HG03378 (cell line): Measurements from ENCODE around the gene GOLGA6L25.
"Not testable (repeated sequence)": the region's sequence is repeated elsewhere in the genome, so short reads cannot be mapped to it uniquely, and the experiment has no call there.

Experiments
- ATAC-seq: cut with Tn5 transposase; IDR thresholded peaks from one replicate; pipeline ENCODE4 v1.9.1; 2021; ENCODE audit warnings: mild to moderate bottlenecking, moderate library complexity; ENCODE audit not compliant: unreplicated experiment

The GOLGA6L25 gene

DNA sequence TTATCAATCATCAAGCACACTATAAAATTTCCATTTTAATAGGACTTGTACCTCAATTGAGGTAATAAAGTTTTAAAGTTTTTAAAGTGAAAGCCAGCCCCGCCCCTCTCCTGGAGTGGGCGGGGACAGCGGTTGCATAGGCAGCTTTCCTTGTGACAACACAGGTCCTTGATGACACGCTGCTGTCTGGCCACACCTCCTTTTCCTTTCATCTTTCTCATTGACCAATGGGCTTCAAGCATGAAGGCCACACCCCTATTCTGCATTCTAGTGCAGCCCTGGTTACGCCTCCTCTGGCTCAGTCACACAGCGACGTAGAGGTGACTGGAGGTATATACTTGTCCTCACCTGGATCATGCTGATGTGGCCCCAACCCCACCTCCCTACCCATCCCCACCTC lies at the start of gene GOLGA6L25:
Gene GOLGA6L25 (plus strand): TSS at position 301 of the 400 bp plus-strand sequence. CDS start 61 bp downstream, at position 362.
- ATAC-seq = not testable (repeated sequence)

GRCh38 chr15:28508217-28508889 lies 45.0 kb upstream of the GOLGA6L25 start:
- not testable (repeated sequence) for ATAC-seq

- ATAC-seq = not testable (repeated sequence)
These were observed 39.2 kb upstream of the GOLGA6L25 start for GRCh38 chr15:28514128-28514527.

DNA sequence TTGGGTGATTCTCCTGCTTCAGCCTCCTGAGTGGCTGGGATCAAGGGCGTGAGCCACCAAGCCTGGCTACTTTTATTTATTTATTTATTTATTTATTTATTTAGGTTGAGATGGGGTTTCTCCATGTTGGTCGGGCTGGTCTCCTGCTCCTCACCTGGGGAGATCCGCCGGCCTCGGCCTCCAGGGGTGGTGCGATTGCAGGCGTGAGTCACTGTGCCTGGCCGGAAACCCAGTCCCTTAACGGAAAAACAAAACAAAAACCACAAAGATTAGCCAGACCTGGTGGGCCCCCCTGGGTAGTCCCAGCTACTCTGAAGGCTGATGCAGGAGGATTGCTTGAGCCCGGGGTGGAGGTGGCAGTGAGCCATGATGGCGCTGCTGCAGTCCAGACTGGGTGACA lies 38.2 kb upstream of the GOLGA6L25 start:
- ATAC-seq = not testable (repeated sequence)

DNA sequence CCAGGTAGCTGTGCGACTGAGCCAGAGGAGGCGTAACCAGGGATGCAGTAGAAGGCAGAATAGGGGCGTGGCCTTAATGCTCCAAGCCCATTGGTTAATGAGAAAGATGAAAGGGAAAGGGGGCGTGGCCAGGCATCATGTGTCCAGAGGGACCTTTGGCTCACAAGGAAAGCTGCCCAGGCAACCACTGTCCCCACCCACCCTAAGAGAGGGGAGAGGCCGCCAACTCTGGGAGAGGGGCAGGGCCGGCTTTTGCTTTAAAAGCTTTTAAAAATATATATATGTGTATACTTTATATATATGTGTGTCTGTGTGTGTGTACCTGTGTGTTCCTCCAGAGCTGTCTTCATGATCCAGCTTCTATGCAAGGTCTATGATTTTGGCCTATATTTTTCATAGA lies 20.4 kb upstream of the GOLGA6L25 start, which contains the start of gene GOLGA8G:
Gene GOLGA8G (minus strand): TSS at position 18 of the 400 bp plus-strand sequence. CDS start 62 bp downstream, outside the sequence.
- not testable (repeated sequence) for ATAC-seq

DNA sequence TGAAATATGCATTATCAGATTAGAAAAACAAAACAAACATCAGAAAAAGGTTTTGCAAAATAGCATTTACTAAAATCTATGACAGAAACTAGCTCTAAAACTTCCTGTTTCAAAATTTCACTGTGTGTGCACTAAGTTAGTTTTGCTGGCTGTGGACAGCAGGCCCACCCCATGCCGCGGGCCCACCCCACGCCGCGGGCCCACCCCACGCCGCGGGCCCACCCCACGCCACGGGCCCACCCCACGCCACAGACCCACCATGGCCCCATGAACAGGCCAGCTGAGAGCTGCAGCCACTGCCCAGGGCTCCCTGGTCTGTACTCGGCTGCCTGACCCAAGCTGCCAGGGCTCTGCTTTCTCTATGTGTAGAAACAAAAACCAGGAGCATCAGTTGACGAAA lies 20.0 kb downstream of the GOLGA6L25 start:
- ATAC-seq = not testable (repeated sequence)

DNA sequence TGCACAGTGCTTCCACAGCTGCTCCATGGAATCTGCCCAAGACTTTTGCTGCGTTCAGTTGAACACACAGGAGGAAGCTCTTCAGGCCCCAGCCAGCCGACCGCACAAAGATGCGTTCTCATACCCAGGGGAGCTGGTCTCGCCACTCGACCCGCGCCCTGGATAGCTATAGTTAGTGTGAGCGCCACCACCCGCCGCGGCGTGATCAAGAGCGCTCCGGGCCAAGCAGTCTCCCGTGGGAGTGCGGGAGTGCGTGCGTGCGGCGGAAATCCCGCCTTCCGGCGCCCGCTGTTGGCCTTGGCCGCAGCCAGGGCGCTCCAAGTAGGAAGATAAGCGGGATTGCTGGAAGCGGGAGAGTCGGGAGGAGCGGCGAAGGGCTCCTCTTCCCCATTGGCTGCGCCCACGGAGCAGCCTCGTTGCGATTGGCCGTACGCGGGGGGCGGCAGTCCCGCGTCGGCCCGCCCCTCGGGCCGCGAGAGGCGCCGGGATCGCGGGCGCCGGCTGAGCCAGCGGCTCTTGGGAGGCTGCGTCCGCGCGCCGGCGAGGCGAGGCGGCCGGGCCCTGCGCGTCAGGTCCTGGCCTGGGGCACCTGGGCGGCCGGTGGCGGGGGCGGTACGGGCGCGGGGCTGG lies 35.7 kb downstream of the GOLGA6L25 start:
- peak; percentile 62 for ATAC-seq

GRCh38 chr15:28589769-28590168 lies 36.4 kb downstream of the GOLGA6L25 start:
- not testable (repeated sequence) for ATAC-seq

GRCh38 chr15:28592395-28592794 lies 39.0 kb downstream of the GOLGA6L25 start:
- ATAC-seq = not testable (repeated sequence)

GRCh38 chr15:28593424-28594129 lies 40.2 kb downstream of the GOLGA6L25 start:
- not testable (repeated sequence) for ATAC-seq

- ATAC-seq = not testable (repeated sequence)
These were observed 44.1 kb downstream of the GOLGA6L25 start for GRCh38 chr15:28597471-28597870.

DNA sequence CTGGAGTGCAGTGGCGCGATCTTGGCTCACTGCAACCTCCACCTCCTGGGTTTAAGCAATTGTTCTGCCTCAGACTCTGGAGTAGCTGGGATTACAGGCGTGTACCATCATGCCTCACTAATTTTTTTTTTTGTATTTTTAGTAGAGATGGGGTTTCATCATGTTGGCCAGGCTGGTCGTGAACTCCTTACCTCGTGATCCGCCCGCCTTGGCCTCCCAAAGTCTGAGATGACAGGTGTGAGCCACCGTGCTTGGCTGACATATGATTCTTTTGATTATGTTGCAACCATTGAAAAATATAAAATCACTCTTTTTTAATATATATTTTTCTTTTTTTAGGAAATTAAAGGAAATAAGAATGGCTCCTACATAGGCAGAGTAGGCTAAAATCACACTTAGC lies 44.8 kb downstream of the GOLGA6L25 start:
- ATAC-seq = not testable (repeated sequence)

- ATAC-seq = not testable (repeated sequence)
These were observed 48.8 kb downstream of the GOLGA6L25 start for GRCh38 chr15:28602152-28602551.
